Stimulated activated CD8-positive, alpha-beta memory T cell treated with anti-CD3 and anti-CD28 coated beads, Interleukin-15, amount 100 ng/mL, for 1 hour (primary cell): ENCODE data around the gene KRT76.

Experiments used
- DNase-seq: peaks from one replicate; pipeline ENCODE4 v3.0.0-alpha.2; 2020; ENCODE audit warnings: low read depth

KRT76 gene

GRCh38 chr12:52730793-52731192, 46.4 kb downstream of the KRT76 start:
- DNase-seq, result no peak

- no peak for DNase-seq
These were observed 46.8 kb downstream of the KRT76 start for GRCh38 chr12:52730383-52730782.

GRCh38 chr12:52729147-52729546, 48.0 kb downstream of the KRT76 start:
- DNase-seq, result no peak

- DNase-seq, result no peak
These were observed 48.8 kb downstream of the KRT76 start for GRCh38 chr12:52728374-52728773.

- DNase-seq, result no peak
These were observed 50.1 kb downstream of the KRT76 start for GRCh38 chr12:52727037-52727436.

- DNase-seq, result no peak
These were observed 50.7 kb downstream of the KRT76 start for GRCh38 chr12:52726451-52726850.

- DNase-seq, result no peak
These were observed 52.8 kb downstream of the KRT76 start for GRCh38 chr12:52724384-52724783.

- DNase-seq, result no peak
These were observed 54.5 kb downstream of the KRT76 start for GRCh38 chr12:52722680-52723079.

- no peak for DNase-seq
These were observed 55.2 kb downstream of the KRT76 start for GRCh38 chr12:52721838-52722470.

- DNase-seq, result no peak
These were observed 56.7 kb downstream of the KRT76 start for GRCh38 chr12:52720365-52720886.
